Measurements from ENCODE around the gene UNC13C. TPM values are rescaled to one million over a fixed set of nuclear protein-coding genes. Genes with fewer than 3 reads are reported as not detected.

The UNC13C gene
- total and polyA plus RNA-seq, 2 donors (not counting 3 experiments of a cell fraction or from before 2014, with no cell fraction given): not detected

DNA sequence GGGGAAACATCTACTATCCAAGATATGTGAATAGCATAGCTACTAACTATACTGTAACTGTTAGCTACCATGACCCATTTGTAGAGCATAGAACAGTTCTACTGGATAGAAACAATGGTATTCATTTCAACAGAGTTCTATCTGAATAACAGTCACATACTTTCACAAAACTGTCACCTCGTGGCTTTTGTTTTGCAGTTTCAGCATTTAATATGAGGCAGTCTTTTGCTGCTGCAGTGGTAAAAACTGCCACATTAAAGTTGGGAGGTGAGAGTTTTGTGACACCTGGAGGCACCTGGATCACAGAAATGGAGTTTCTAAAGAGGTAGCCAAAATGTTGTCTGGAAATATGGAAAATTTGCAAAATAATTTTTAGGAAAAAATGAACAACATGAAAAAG lies 578.0 kb downstream of the UNC13C start:
- dilution Hi-C loops (cut with MboI; ENCODE audit: extremely low pct_ligation_motif_present, low sequenced_read_pairs): no loop called here
- CTCF ChIA-PET: no interaction called here
- intact Hi-C loops (cut with micrococcal nuclease): no loop called here
- Histone ChIP-seq H3K79me2 (ENCODE audit: control insufficient read depth, insufficient read depth, low read length) (no peaks in the 10 kb centered on the region), H3K27me3 (ENCODE audit: control insufficient read depth in 2 of 2, insufficient read depth in 2 of 2, low read length in 2 of 2) (no peaks in the 10 kb centered on the region), H3K36me3 (ENCODE audit: control insufficient read depth in 2 of 2, extremely low read depth in 1 of 2, insufficient read depth in 2 of 2, low read length in 2 of 2) (no peaks in the 10 kb centered on the region), H2AFZ (ENCODE audit: low read depth, low read length) (no peak overlapping the region), H3K27ac (ENCODE audit: insufficient read depth, low read depth, low read length) (no peak overlapping the region), H3K9me1 (replicated peaks; ENCODE audit: control insufficient read depth, extremely low read depth, insufficient read depth, low read length) (no peaks in the 10 kb centered on the region), H3K9me3 (replicated peaks; ENCODE audit: control insufficient read depth, insufficient read depth, low read length) (no peaks in the 10 kb centered on the region), H3K4me2 (ENCODE audit: insufficient read depth, low read length) (no peak overlapping the region), H3K9ac (replicated peaks; ENCODE audit: extremely low read depth, insufficient read depth, low read length) (no peak overlapping the region), H3K4me1 (ENCODE audit: control insufficient read depth, extremely low read depth, insufficient read depth, low read length) (no peaks in the 10 kb centered on the region), H4K20me1 (replicated peaks; ENCODE audit: control insufficient read depth, extremely low read depth, insufficient read depth, low read length) (no peaks in the 10 kb centered on the region), H3K4me3 (replicated peaks in 1 of 3; ENCODE audit: insufficient read depth in 1 of 3, low read depth in 1 of 3, low read length in 3 of 3) (no peak overlapping the region)
- POLR2A ChIA-PET: no interaction called here
- BruUV-seq (replicated peaks): no TSS peak
- TF ChIP-seq GATA2 (IDR thresholded peaks at IDR 0.05; ENCODE audit: insufficient read depth, insufficient read length, low read depth, low read length): no peak
- TF ChIP-seq POLR2A (IDR thresholded peaks at IDR 0.05; ENCODE audit: low read depth, low read length): no peak
- TF ChIP-seq EZH2 (IDR thresholded peaks at IDR 0.05; ENCODE audit: borderline replicate concordance, low read depth, low read length, severe bottlenecking): no peak
- TF ChIP-seq, protein P1, sequence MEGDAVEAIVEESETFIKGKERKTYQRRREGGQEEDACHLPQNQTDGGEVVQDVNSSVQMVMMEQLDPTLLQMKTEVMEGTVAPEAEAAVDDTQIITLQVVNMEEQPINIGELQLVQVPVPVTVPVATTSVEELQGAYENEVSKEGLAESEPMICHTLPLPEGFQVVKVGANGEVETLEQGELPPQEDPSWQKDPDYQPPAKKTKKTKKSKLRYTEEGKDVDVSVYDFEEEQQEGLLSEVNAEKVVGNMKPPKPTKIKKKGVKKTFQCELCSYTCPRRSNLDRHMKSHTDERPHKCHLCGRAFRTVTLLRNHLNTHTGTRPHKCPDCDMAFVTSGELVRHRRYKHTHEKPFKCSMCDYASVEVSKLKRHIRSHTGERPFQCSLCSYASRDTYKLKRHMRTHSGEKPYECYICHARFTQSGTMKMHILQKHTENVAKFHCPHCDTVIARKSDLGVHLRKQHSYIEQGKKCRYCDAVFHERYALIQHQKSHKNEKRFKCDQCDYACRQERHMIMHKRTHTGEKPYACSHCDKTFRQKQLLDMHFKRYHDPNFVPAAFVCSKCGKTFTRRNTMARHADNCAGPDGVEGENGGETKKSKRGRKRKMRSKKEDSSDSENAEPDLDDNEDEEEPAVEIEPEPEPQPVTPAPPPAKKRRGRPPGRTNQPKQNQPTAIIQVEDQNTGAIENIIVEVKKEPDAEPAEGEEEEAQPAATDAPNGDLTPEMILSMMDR (IDR thresholded peaks at IDR 0.05; ENCODE audit: extremely low read depth in 1 of 2, insufficient read depth in 1 of 2, low read depth in 1 of 2, low read length in 2 of 2): no peak
- no peak for TF ChIP-seq POLR2AphosphoS5 (IDR thresholded peaks at IDR 0.05; ENCODE audit: insufficient read depth, low read depth, low read length)
- no peak for TF ChIP-seq FOS (IDR thresholded peaks at IDR 0.05; ENCODE audit: borderline replicate concordance, insufficient read depth, low read length)
- FAIRE-seq (no peak), DNase-seq (ENCODE audit: low read depth, low spot score) (no peak)

Data from endothelial cell of umbilical vein (primary cell).